H1 (cell line): ENCODE data around the gene HOMER2. TPM values are rescaled to one million over a fixed set of nuclear protein-coding genes. Genes with fewer than 3 reads are reported as not detected.

Experiments
- ATF3 ChIP-seq: IDR thresholded peaks from 2 replicates; pipeline ENCODE4 v1.6.1; 2011; ENCODE audit warnings: low read depth, mild to moderate bottlenecking, low read length; ENCODE audit not compliant: insufficient read depth
- GTF2F1 ChIP-seq: IDR thresholded peaks from 2 replicates; pipeline ENCODE4 v1.6.1; 2012; ENCODE audit warnings: low read depth, low read length, improper control_type of control experiment, borderline replicate concordance
- JUN ChIP-seq: IDR thresholded peaks from 2 replicates; pipeline ENCODE4 v1.6.1; 2011; ENCODE audit warnings: low read depth, mild to moderate bottlenecking, improper control_type of control experiment, low read length
- SRF ChIP-seq: IDR thresholded peaks from 2 replicates; pipeline ENCODE4 v1.6.1; 2011; ENCODE audit warnings: mild to moderate bottlenecking, low read depth, low read length, moderate library complexity
- polyA plus RNA-seq, 7 experiments: library from polyadenylated mRNA; depleted of rRNA in 3 of 7; stranded (reverse) in 5 of 7; unstranded in 2 of 7; fragments of >200 nt in 5 of 7; fragments of 200-250 nt in 2 of 7; gene quantifications; 1 replicate in 5 of 7; 2 replicates in 1 of 7; 4 replicates in 1 of 7; pipeline versions ENCODE4 v1.2.1 to v1.2.3, GENCODE V29; 2011 to 2013; ENCODE audit warnings: missing spikeins in 2 of 7, mixed read lengths in 2 of 7
- total RNA-seq: library from RNA; stranded (reverse); fragmentation: NEBNext Ultra II Directional; extraction: Animal tissue kit (Norgen Biotek cat#: 25700); gene quantifications from 2 replicates; pipeline ENCODE4 v1.2.1, GENCODE V29; 2021

The HOMER2 gene
- total and polyA plus RNA-seq, 2 of the 8 experiments (the other 6 are each of a cell fraction or from before 2014, with no cell fraction given): 12.5 to 27.6 TPM

- TF ChIP-seq ATF3 (no peak), JUN (no peak), SRF (no peak), GTF2F1 (no peak)
Observed at GRCh38 chr15:82890338-82890994, 62.1 kb downstream of the HOMER2 start (continued).
